GM12892 (cell line): ENCODE measurements around the gene ATE1.
A peak's percentile ranks its signal among the peaks of the same experiment; 100 is the strongest.

Source experiments
- POLR2A ChIP-seq: IDR thresholded peaks from 2 replicates; pipeline ENCODE4 v1.6.1; 2011; ENCODE audit warnings: low read depth, low read length, control low read depth
- POLR2AphosphoS5 ChIP-seq: IDR thresholded peaks from 2 replicates; pipeline ENCODE4 v1.6.1; 2011; ENCODE audit warnings: low read depth, low read length, control low read depth

- TF ChIP-seq POLR2AphosphoS5 = 0 out of 2 replicates have a peak, but pooled peaks have one; percentile 4
- no peak for TF ChIP-seq POLR2A
These were observed 675 bp upstream of the ATE1 start for GRCh38 chr10:121928528-121928884.
